ENCODE results near the gene EPB41.
A peak's percentile ranks its signal among the peaks of the same experiment; 100 is the strongest.

Gene EPB41

GRCh38 chr1:28966617-28967016 lies 52.2 kb downstream of the EPB41 start:
- Mint-ChIP-seq H3K27ac (no peak overlapping the region), H3K27me3 (no peaks in the 10 kb centered on the region), H3K4me1 (ENCODE audit: low read depth) (peaks cover 60% of the 10 kb centered on the region), H3K9me3 (no peaks in the 10 kb centered on the region), H3K4me3 (no peak overlapping the region), H3K36me3 (ENCODE audit: low read depth) (peaks cover 6% of the 10 kb centered on the region)

- Mint-ChIP-seq H3K27ac (peak overlapping the region; percentile 80), H3K9me3 (no peaks in the 10 kb centered on the region), H3K4me3 (peak overlapping the region; percentile 28), H3K4me1 (ENCODE audit: low read depth) (peaks cover 55% of the 10 kb centered on the region), H3K36me3 (ENCODE audit: low read depth) (peaks cover 25% of the 10 kb centered on the region), H3K27me3 (no peaks in the 10 kb centered on the region)
Measured at GRCh38 chr1:28971980-28972771, 57.8 kb downstream of the EPB41 start.

- Mint-ChIP-seq H3K36me3 (ENCODE audit: low read depth) (peaks cover 25% of the 10 kb centered on the region), H3K9me3 (no peaks in the 10 kb centered on the region), H3K4me3 (no peak overlapping the region), H3K4me1 (ENCODE audit: low read depth) (peaks cover 67% of the 10 kb centered on the region), H3K27ac (peak overlapping the region; percentile 75), H3K27me3 (no peaks in the 10 kb centered on the region)
Measured at GRCh38 chr1:28973596-28974421, 59.4 kb downstream of the EPB41 start.

GRCh38 chr1:28974432-28974831 lies 60.1 kb downstream of the EPB41 start:
- no peaks in the 10 kb centered on the region for H3K27me3 Mint-ChIP-seq
- peaks cover 73% of the 10 kb centered on the region for H3K4me1 Mint-ChIP-seq (ENCODE audit: low read depth)
- H3K36me3 Mint-ChIP-seq (ENCODE audit: low read depth): peaks cover 25% of the 10 kb centered on the region
- no peaks in the 10 kb centered on the region for H3K9me3 Mint-ChIP-seq
- H3K4me3 Mint-ChIP-seq: no peak overlapping the region
- H3K27ac Mint-ChIP-seq: peak overlapping the region; percentile 29

- peaks cover 30% of the 10 kb centered on the region for H3K36me3 Mint-ChIP-seq (ENCODE audit: low read depth)
- peaks cover 77% of the 10 kb centered on the region for H3K4me1 Mint-ChIP-seq (ENCODE audit: low read depth)
- H3K27me3 Mint-ChIP-seq: no peaks in the 10 kb centered on the region
- H3K27ac Mint-ChIP-seq: no peak overlapping the region
- no peak overlapping the region for H3K4me3 Mint-ChIP-seq
- no peaks in the 10 kb centered on the region for H3K9me3 Mint-ChIP-seq
Measured at GRCh38 chr1:28976248-28976647, 61.9 kb downstream of the EPB41 start.

GRCh38 chr1:28981210-28981609 lies 66.8 kb downstream of the EPB41 start:
- Mint-ChIP-seq H3K27ac (no peak overlapping the region), H3K27me3 (no peaks in the 10 kb centered on the region), H3K4me3 (no peak overlapping the region), H3K9me3 (no peaks in the 10 kb centered on the region), H3K36me3 (ENCODE audit: low read depth) (peaks cover 18% of the 10 kb centered on the region), H3K4me1 (ENCODE audit: low read depth) (peaks cover 69% of the 10 kb centered on the region)

GRCh38 chr1:28982198-28982597 lies 67.8 kb downstream of the EPB41 start:
- Mint-ChIP-seq H3K27me3 (no peaks in the 10 kb centered on the region), H3K27ac (no peak overlapping the region), H3K36me3 (ENCODE audit: low read depth) (peaks cover 13% of the 10 kb centered on the region), H3K9me3 (no peaks in the 10 kb centered on the region), H3K4me1 (ENCODE audit: low read depth) (peaks cover 69% of the 10 kb centered on the region), H3K4me3 (no peak overlapping the region)

GRCh38 chr1:28983091-28983490 lies 68.7 kb downstream of the EPB41 start:
- Mint-ChIP-seq H3K4me1 (ENCODE audit: low read depth) (peaks cover 63% of the 10 kb centered on the region), H3K9me3 (no peaks in the 10 kb centered on the region), H3K27ac (no peak overlapping the region), H3K27me3 (no peaks in the 10 kb centered on the region), H3K4me3 (no peak overlapping the region), H3K36me3 (ENCODE audit: low read depth) (peaks cover 22% of the 10 kb centered on the region)

GRCh38 chr1:28983509-28984310 lies 69.3 kb downstream of the EPB41 start:
- peaks cover 60% of the 10 kb centered on the region for H3K4me1 Mint-ChIP-seq (ENCODE audit: low read depth)
- H3K4me3 Mint-ChIP-seq: no peak overlapping the region
- H3K27me3 Mint-ChIP-seq: no peaks in the 10 kb centered on the region
- H3K27ac Mint-ChIP-seq: no peak overlapping the region
- H3K36me3 Mint-ChIP-seq (ENCODE audit: low read depth): peaks cover 23% of the 10 kb centered on the region
- no peaks in the 10 kb centered on the region for H3K9me3 Mint-ChIP-seq

- H3K27ac Mint-ChIP-seq: no peak overlapping the region
- H3K9me3 Mint-ChIP-seq: no peaks in the 10 kb centered on the region
- no peaks in the 10 kb centered on the region for H3K27me3 Mint-ChIP-seq
- peaks cover 56% of the 10 kb centered on the region for H3K4me1 Mint-ChIP-seq (ENCODE audit: low read depth)
- H3K36me3 Mint-ChIP-seq (ENCODE audit: low read depth): peaks cover 28% of the 10 kb centered on the region
- no peak overlapping the region for H3K4me3 Mint-ChIP-seq
Measured at GRCh38 chr1:28984311-28984684, 69.9 kb downstream of the EPB41 start.

- H3K4me3 Mint-ChIP-seq: no peak overlapping the region
- peaks cover 47% of the 10 kb centered on the region for H3K4me1 Mint-ChIP-seq (ENCODE audit: low read depth)
- peak overlapping the region; percentile 40 for H3K27ac Mint-ChIP-seq
- H3K27me3 Mint-ChIP-seq: no peaks in the 10 kb centered on the region
- no peaks in the 10 kb centered on the region for H3K9me3 Mint-ChIP-seq
- peaks cover 24% of the 10 kb centered on the region for H3K36me3 Mint-ChIP-seq (ENCODE audit: low read depth)
Measured at GRCh38 chr1:28985427-28985826, 71.1 kb downstream of the EPB41 start.

GRCh38 chr1:28986306-28986910 lies 72.0 kb downstream of the EPB41 start:
- Mint-ChIP-seq H3K27me3 (no peaks in the 10 kb centered on the region), H3K4me3 (no peak overlapping the region), H3K4me1 (ENCODE audit: low read depth) (peaks cover 41% of the 10 kb centered on the region)

GRCh38 chr1:29002792-29003191 lies 88.4 kb downstream of the EPB41 start:
- H3K27ac Mint-ChIP-seq: no peak overlapping the region

More at GRCh38 chr1:28986306-28986910, 72.0 kb downstream of the EPB41 start:
- Mint-ChIP-seq H3K27ac (no peak overlapping the region), H3K36me3 (ENCODE audit: low read depth) (peaks cover 27% of the 10 kb centered on the region), H3K9me3 (no peaks in the 10 kb centered on the region)

GRCh38 chr1:29004288-29004687 lies 89.9 kb downstream of the EPB41 start:
- Mint-ChIP-seq H3K27ac (no peak overlapping the region), H3K4me1 (ENCODE audit: low read depth) (peaks cover 14% of the 10 kb centered on the region), H3K9me3 (no peaks in the 10 kb centered on the region), H3K27me3 (no peaks in the 10 kb centered on the region), H3K36me3 (ENCODE audit: low read depth) (peaks cover 33% of the 10 kb centered on the region), H3K4me3 (no peak overlapping the region)

More at GRCh38 chr1:29002792-29003191, 88.4 kb downstream of the EPB41 start:
- Mint-ChIP-seq H3K9me3 (no peaks in the 10 kb centered on the region), H3K36me3 (ENCODE audit: low read depth) (peaks cover 37% of the 10 kb centered on the region), H3K27me3 (no peaks in the 10 kb centered on the region), H3K4me1 (ENCODE audit: low read depth) (peaks cover 14% of the 10 kb centered on the region), H3K4me3 (no peak overlapping the region)
